GM23338 (cell line): ENCODE data around the gene ILKAP. TPM values are rescaled to one million over a fixed set of nuclear protein-coding genes. Genes with fewer than 3 reads are reported as not detected.

Source experiments
- ATAC-seq: fragments of 200-7000 bp; cut with Tn5 transposase; 3 replicates; pipeline ENCODE4 v1.9.1; 2020
- DNase-seq: peaks from one replicate; pipeline ENCODE4 v3.0.0-alpha.2; 2015; ENCODE audit warnings: low spot score
- H2AFZ ChIP-seq: fragments of 200-600 bp; sonication (generic); 2 replicates; pipeline ENCODE4 v1.8.0; 2016; ENCODE audit warnings: antibody characterized with exemption, mild to moderate bottlenecking, moderate library complexity
- H3F3A ChIP-seq: fragments of 200-600 bp; sonication (generic); replicated peaks from 2 replicates; pipeline ENCODE4 v1.8.0; 2017; ENCODE audit warnings: antibody characterized with exemption, mixed run types, low read depth
- H3K27ac ChIP-seq: fragments of 200-600 bp; sonication (generic); 2 replicates; pipeline ENCODE4 v1.6.1; 2016; ENCODE audit warnings: low read depth
- H3K27me3 ChIP-seq: fragments of 200-600 bp; sonication (generic); 2 replicates; pipeline ENCODE4 v1.8.0; 2016; ENCODE audit warnings: mild to moderate bottlenecking, mixed run types, moderate library complexity; ENCODE audit not compliant: insufficient read depth
- H3K36me3 ChIP-seq: fragments of 200-600 bp; sonication (generic); 2 replicates; pipeline ENCODE4 v1.8.0; 2016; ENCODE audit warnings: mild to moderate bottlenecking; ENCODE audit not compliant: insufficient read depth
- H3K4me1 ChIP-seq: fragments of 200-600 bp; sonication (generic); 2 replicates; pipeline ENCODE4 v1.8.0; 2016; ENCODE audit warnings: mild to moderate bottlenecking, moderate library complexity; ENCODE audit not compliant: insufficient read depth
- H3K4me2 ChIP-seq: fragments of 200-600 bp; sonication (generic); 2 replicates; pipeline ENCODE4 v1.7.1; 2017; ENCODE audit warnings: mixed run types
- H3K4me3 ChIP-seq: fragments of 200-600 bp; sonication (generic); 2 replicates; pipeline ENCODE4 v1.6.1; 2016; ENCODE audit warnings: mixed run types
- H3K79me2 ChIP-seq: fragments of 200-600 bp; sonication (generic); replicated peaks from 2 replicates; pipeline ENCODE4 v1.8.0; 2017; ENCODE audit warnings: mild to moderate bottlenecking; ENCODE audit not compliant: insufficient read depth
- H3K9me2 ChIP-seq: fragments of 200-600 bp; sonication (generic); 2 replicates; pipeline ENCODE4 v1.8.0; 2017; ENCODE audit not compliant: insufficient read depth
- H4K20me1 ChIP-seq: fragments of 200-600 bp; sonication (generic); replicated peaks from 2 replicates; pipeline ENCODE4 v1.8.0; 2017; ENCODE audit warnings: mild to moderate bottlenecking; ENCODE audit not compliant: insufficient read depth
- H3K27ac Mint-ChIP-seq: 2 replicates; pipeline ENCODE4 v1.8.0; 2020; ENCODE audit warnings: inconsistent platforms, mild to moderate bottlenecking, moderate library complexity, mixed read lengths
- H3K27me3 Mint-ChIP-seq: 3 replicates; pipeline ENCODE4 v1.8.0; 2022; ENCODE audit warnings: low read depth, mild to moderate bottlenecking, moderate library complexity, mixed read lengths, inconsistent platforms; ENCODE audit not compliant: insufficient read depth, poor library complexity
- H3K36me3 Mint-ChIP-seq: 3 replicates; pipeline ENCODE4 v1.8.0; 2021; ENCODE audit warnings: low read depth, mild to moderate bottlenecking, inconsistent platforms, moderate library complexity, mixed read lengths
- H3K4me1 Mint-ChIP-seq: 3 replicates; pipeline ENCODE4 v1.8.0; 2020; ENCODE audit warnings: mild to moderate bottlenecking, inconsistent platforms, mixed read lengths
- H3K4me3 Mint-ChIP-seq: 3 replicates; pipeline ENCODE4 v1.8.0; 2021; ENCODE audit warnings: moderate library complexity, mild to moderate bottlenecking, inconsistent platforms, mixed read lengths
- H3K9me3 Mint-ChIP-seq: 3 replicates; pipeline ENCODE4 v1.8.0; 2020; ENCODE audit warnings: moderate library complexity, mild to moderate bottlenecking, inconsistent platforms, mixed read lengths
- CREB1 ChIP-seq: fragments of 250-450 bp; sonication (Bioruptor Pico); IDR thresholded peaks from 2 replicates; pipeline ENCODE4 v1.5.0; 2020; ENCODE audit warnings: low read depth, mild to moderate bottlenecking, moderate library complexity
- EZH2 ChIP-seq: fragments of 200-600 bp; sonication (generic); IDR thresholded peaks from one replicate; pipeline ENCODE4 v1.8.0; 2017; ENCODE audit warnings: antibody characterized with exemption, mild to moderate bottlenecking, low read depth; ENCODE audit not compliant: unreplicated experiment
- NANOG ChIP-seq: IDR thresholded peaks from 2 replicates; pipeline ENCODE4 v1.6.1; 2016; ENCODE audit warnings: antibody characterized with exemption, borderline replicate concordance
- POLR2AphosphoS5 ChIP-seq: IDR thresholded peaks from 2 replicates; pipeline ENCODE4 v1.6.1; 2016; ENCODE audit warnings: antibody characterized with exemption, low read depth
- STAT1 ChIP-seq: IDR thresholded peaks from one replicate; pipeline ENCODE4 v1.6.1; 2016; ENCODE audit warnings: antibody characterized with exemption; ENCODE audit not compliant: unreplicated experiment
- ZNF114 ChIP-seq: fragments of 250-450 bp; sonication (Bioruptor Pico); IDR thresholded peaks from 2 replicates; pipeline ENCODE4 v1.5.0; 2020; ENCODE audit warnings: mild to moderate bottlenecking, moderate library complexity
- ZNF331 ChIP-seq: fragments of 250-450 bp; sonication (Bioruptor Pico); IDR thresholded peaks from 2 replicates; pipeline ENCODE4 v1.5.0; 2020; ENCODE audit warnings: low read depth, mild to moderate bottlenecking, moderate library complexity
- polyA plus RNA-seq: library from polyadenylated mRNA; unstranded; fragments of >200 nt; fragmentation: Nextera tagmentation; extraction: Ambion mirVana; gene quantifications from 2 replicates; pipeline ENCODE4 v1.2.1, GENCODE V29; 2016
- total RNA-seq: library from RNA; depleted of rRNA; stranded (reverse); fragments of >200 nt; shearing (Covaris generic); gene quantifications from 2 replicates; pipeline ENCODE4 v1.2.3, GENCODE V29; 2014
- TF ChIP-seq, protein P1 (sequence below), 2 experiments: fragments of 200-600 bp in 1 of 2; sonication (generic) in 1 of 2; conservative IDR thresholded peaks; 2 replicates each; pipeline versions ENCODE4 v1.5.1 to v1.6.1; 2016 to 2017; ENCODE audit warnings: antibody characterized with exemption in 2 of 2, low read depth in 2 of 2, mild to moderate bottlenecking in 2 of 2, moderate library complexity in 1 of 2
- TF ChIP-seq, protein P2 (sequence below): IDR thresholded peaks from one replicate; pipeline ENCODE4 v1.6.1; 2018; ENCODE audit warnings: antibody characterized with exemption; ENCODE audit not compliant: unreplicated experiment

ILKAP gene
- total and polyA plus RNA-seq, 2 experiments from 2014 or later, result 17.0 to 35.9 TPM

DNA sequence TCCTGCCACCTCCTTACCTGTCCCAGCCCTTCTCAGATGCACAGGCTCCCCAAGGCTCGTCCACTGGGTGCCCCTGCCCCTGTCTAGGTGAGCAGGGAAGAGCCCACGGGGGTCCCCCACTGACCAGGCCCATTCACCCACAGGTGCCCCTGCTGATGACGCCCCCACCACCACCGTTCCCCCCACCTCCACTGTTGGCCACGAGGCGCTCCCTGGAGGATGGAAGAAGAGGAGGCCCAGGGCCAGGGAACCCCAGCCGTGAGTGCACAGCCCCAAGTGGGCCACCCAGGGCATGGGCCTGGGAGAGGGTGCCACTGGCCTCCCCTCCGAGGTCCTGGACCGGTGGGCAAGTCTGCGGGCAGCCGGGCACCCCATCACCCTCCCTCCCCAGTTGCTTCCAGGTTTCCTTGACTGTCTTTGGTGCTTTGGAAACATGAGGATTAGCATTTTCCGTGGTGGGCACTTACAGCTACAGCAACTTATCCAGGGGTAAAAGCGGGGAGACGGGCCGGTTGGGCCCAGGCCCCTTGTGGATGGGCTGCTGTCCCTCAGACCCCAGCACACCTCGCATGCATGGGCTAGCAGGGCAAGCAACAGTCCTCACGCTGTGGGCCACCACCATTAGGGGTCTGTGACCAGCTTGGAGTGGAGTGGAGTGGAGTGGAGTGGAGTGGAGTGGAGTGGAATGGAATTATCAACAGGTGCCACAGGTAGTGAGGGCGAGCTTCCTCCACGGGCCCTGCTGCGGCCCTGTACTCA lies 78.2 kb downstream of the ILKAP start (continued):
- TF ChIP-seq, protein P1, sequence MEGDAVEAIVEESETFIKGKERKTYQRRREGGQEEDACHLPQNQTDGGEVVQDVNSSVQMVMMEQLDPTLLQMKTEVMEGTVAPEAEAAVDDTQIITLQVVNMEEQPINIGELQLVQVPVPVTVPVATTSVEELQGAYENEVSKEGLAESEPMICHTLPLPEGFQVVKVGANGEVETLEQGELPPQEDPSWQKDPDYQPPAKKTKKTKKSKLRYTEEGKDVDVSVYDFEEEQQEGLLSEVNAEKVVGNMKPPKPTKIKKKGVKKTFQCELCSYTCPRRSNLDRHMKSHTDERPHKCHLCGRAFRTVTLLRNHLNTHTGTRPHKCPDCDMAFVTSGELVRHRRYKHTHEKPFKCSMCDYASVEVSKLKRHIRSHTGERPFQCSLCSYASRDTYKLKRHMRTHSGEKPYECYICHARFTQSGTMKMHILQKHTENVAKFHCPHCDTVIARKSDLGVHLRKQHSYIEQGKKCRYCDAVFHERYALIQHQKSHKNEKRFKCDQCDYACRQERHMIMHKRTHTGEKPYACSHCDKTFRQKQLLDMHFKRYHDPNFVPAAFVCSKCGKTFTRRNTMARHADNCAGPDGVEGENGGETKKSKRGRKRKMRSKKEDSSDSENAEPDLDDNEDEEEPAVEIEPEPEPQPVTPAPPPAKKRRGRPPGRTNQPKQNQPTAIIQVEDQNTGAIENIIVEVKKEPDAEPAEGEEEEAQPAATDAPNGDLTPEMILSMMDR (conservative IDR thresholded peaks at IDR 0.05; ENCODE audit: low read depth in 2 of 2), result no peak
- TF ChIP-seq NANOG, result no peak
- TF ChIP-seq, protein P2, sequence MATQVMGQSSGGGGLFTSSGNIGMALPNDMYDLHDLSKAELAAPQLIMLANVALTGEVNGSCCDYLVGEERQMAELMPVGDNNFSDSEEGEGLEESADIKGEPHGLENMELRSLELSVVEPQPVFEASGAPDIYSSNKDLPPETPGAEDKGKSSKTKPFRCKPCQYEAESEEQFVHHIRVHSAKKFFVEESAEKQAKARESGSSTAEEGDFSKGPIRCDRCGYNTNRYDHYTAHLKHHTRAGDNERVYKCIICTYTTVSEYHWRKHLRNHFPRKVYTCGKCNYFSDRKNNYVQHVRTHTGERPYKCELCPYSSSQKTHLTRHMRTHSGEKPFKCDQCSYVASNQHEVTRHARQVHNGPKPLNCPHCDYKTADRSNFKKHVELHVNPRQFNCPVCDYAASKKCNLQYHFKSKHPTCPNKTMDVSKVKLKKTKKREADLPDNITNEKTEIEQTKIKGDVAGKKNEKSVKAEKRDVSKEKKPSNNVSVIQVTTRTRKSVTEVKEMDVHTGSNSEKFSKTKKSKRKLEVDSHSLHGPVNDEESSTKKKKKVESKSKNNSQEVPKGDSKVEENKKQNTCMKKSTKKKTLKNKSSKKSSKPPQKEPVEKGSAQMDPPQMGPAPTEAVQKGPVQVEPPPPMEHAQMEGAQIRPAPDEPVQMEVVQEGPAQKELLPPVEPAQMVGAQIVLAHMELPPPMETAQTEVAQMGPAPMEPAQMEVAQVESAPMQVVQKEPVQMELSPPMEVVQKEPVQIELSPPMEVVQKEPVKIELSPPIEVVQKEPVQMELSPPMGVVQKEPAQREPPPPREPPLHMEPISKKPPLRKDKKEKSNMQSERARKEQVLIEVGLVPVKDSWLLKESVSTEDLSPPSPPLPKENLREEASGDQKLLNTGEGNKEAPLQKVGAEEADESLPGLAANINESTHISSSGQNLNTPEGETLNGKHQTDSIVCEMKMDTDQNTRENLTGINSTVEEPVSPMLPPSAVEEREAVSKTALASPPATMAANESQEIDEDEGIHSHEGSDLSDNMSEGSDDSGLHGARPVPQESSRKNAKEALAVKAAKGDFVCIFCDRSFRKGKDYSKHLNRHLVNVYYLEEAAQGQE, result no peak
- TF ChIP-seq POLR2AphosphoS5, result no peak
- no peak for TF ChIP-seq STAT1
- no peak for TF ChIP-seq ZNF331 (CRISPR knock-in tag)
- TF ChIP-seq ZNF114 (CRISPR knock-in tag), result no peak
- TF ChIP-seq CREB1 (CRISPR knock-in tag), result no peak

DNA sequence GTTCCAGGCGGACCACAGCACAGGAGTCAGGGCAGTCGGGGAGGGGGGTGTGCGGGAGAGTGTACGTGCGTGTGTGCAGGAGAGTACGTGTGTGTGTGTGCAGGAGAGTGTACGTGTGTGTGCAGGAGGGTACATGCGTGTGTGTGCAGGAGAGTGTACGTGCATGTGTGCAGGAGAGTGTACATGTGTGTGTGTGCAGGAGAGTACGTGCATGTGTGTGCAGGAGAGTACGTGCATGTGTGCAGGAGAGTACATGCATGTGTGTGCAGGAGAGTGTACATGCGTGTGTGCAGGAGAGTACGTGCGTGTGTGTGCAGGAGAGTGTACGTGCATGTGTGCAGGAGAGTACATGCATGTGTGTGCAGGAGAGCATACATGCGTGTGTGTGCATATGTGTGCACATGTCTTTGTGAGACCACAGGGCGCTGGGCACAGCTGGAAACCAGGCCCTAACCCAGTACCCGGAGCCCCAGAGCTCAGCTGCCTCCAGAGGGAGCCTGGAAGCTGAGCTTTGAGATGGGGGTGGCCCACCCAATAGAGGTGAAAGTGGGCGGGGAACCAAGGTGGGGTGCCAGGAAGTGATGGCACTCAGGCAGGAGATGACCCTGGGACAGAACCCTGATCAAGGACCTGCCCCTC lies 78.9 kb downstream of the ILKAP start:
- no peak for DNase-seq
- H3K36me3 ChIP-seq, result no peaks in the 10 kb centered on the region
- Mint-ChIP-seq H3K9me3 (no peaks in the 10 kb centered on the region), H3K27ac (no peak overlapping the region), H3K27me3 (peaks cover 4% of the 10 kb centered on the region), H3K4me3 (no peak overlapping the region), H3K36me3 (no peaks in the 10 kb centered on the region), H3K4me1 (no peaks in the 10 kb centered on the region)
- no peak for ATAC-seq
- no peaks in the 10 kb centered on the region for H3K79me2 ChIP-seq
- H4K20me1 ChIP-seq, result no peaks in the 10 kb centered on the region
- H3K9me2 ChIP-seq, result no peaks in the 10 kb centered on the region
- TF ChIP-seq, protein P1 (conservative IDR thresholded peaks at IDR 0.05; ENCODE audit: low read depth in 2 of 2), result 0 out of 4 replicates have a peak, but pooled peaks of 1 of the 2 experiments have one; percentile 8
- TF ChIP-seq POLR2AphosphoS5 (no peak), EZH2 (no peak)
- H3K4me3 ChIP-seq, result no peak overlapping the region
- no peaks in the 10 kb centered on the region for H3K4me1 ChIP-seq
- H3F3A ChIP-seq, result peaks cover 9% of the 10 kb centered on the region; the same call in 1 of the 2 replicates
- no peak overlapping the region for H3K27ac ChIP-seq
- H2AFZ ChIP-seq, result no peak overlapping the region
- H3K4me2 ChIP-seq, result no peak overlapping the region
- no peaks in the 10 kb centered on the region for H3K27me3 ChIP-seq
